NT2/D1 (cell line): ENCODE measurements around the gene RTN4R.
"Not testable (repeated sequence)": the region's sequence is repeated elsewhere in the genome, so short reads cannot be mapped to it uniquely, and the experiment has no call there.

Source experiments
- DNase-seq: peaks from one replicate; pipeline ENCODE4 v3.0.0-alpha.2; 2011; ENCODE audit warnings: low read depth, low spot score
- H3K27me3 ChIP-seq: 2 replicates; pipeline ENCODE4 v1.6.0; 2011; ENCODE audit warnings: mild to moderate bottlenecking; ENCODE audit not compliant: insufficient read length, insufficient read depth
- H3K36me3 ChIP-seq: 2 replicates; pipeline ENCODE4 v1.6.1; 2011; ENCODE audit warnings: mild to moderate bottlenecking, low read length, mixed read lengths; ENCODE audit not compliant: insufficient read depth, insufficient read length
- H3K4me1 ChIP-seq: 2 replicates; pipeline ENCODE4 v1.5.1; 2011; ENCODE audit not compliant: insufficient read depth, insufficient read length
- H3K4me3 ChIP-seq: 2 replicates; pipeline ENCODE4 v1.5.1; 2011; ENCODE audit warnings: low read depth; ENCODE audit not compliant: insufficient read length
- H3K9ac ChIP-seq: 2 replicates; pipeline ENCODE4 v1.6.0; 2011; ENCODE audit warnings: low read depth; ENCODE audit not compliant: insufficient read length
- H3K9me3 ChIP-seq: 2 replicates; pipeline ENCODE4 v1.5.1; 2011; ENCODE audit warnings: mild to moderate bottlenecking, low read length; ENCODE audit not compliant: insufficient read depth
- SUZ12 ChIP-seq: IDR thresholded peaks from 2 replicates; pipeline ENCODE4 v1.6.1; 2011; ENCODE audit not compliant: insufficient read length, insufficient read depth; ENCODE audit errors: extremely low read depth
- YY1 ChIP-seq: IDR thresholded peaks from 2 replicates; pipeline ENCODE4 v1.6.1; 2011; ENCODE audit not compliant: insufficient read length, insufficient read depth
- ZNF274 ChIP-seq: IDR thresholded peaks from 2 replicates; pipeline ENCODE4 v1.6.1; 2011; ENCODE audit warnings: mild to moderate bottlenecking, low read depth, low read length

RTN4R gene

DNA sequence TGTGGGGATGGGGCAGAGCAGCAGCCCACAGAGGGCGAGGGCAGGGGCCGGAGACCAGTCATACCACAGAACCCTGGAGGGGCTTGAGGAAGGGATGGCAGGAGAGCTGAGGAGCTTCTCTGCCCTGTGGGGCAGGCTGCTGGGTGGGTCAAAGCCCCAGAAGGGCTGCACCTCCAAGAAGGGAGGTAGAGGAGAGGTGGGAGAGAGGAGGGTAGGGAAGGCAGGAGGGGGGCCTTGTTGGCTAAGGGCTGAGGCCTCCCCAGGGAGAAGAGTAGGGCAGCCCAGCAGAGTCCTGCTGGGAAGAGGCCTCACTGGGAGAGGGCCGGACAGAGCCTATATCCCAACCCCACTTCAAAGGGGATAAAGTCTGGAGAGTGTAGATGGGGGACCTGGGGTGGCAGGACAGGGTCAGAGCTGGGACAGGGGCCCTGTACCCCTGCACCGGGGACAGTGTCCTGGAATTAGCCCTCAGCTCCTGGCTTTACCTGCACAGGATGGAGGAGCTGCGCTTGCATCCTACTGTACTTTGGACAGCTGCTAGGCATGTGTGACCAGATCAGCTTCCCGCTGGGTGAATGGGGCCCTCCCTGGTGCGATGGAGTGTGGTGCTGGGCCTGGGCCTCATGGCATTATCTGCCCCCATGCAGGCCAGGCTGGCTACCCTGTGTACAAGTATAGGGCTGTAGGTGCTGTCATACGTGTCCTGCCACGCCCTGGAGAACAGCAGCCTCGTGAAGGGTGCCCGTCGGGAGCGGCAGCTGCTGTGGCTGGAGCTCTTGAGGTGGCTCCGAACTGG is 44.5 kb upstream of the RTN4R start:
- no peak for DNase-seq
- H3K9ac ChIP-seq, result no peak overlapping the region

DNA sequence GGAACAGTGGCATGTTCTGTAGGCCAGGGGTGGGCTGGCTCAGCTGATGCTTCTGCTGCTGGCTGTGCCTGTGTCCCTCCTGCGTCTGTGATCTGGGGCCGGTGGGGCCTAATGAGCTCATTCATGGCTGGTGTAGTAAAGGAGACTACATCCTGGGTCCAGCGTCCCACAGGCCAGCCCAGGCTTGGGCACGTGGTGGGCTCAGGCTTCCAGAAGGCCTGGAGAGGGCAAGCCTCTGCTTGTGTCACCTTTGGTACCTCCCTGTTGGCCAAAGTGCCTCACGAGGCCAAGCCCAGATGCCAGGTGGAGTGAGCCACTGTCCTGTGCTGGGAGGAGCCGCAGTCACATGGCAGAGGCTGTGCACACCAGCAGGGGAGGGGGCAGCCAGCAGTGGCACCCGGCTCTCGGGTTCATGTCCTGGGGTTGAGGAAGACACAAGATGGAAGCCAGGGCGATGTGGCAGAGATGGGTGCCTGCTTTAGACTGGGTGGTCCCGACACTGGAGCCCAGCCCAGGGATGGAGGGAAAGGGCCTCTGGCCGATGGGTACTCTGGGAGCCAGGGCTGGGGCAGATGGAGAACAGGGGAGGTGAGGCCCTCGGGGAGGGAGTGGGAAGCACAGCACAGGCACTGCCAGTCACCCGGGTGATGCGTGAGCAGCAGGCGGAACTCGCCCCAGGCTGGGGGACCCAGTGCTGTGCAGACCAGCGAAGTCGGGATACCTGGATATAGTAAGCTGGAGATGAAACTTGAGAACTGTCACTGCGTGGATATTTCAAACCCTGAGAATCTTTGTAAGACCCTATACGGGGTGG is 43.3 kb upstream of the RTN4R start:
- not testable (repeated sequence) for H3K4me1 ChIP-seq, DNase-seq, H3K9ac ChIP-seq

More for the DNA sequence above, 44.5 kb upstream of the RTN4R start:
- Histone ChIP-seq H3K27me3 (no peaks in the 10 kb centered on the region), H3K4me3 (no peak overlapping the region), H3K36me3 (peaks cover 5% of the 10 kb centered on the region), H3K9me3 (no peaks in the 10 kb centered on the region), H3K4me1 (peaks cover 9% of the 10 kb centered on the region)
- TF ChIP-seq ZNF274 (no peak), YY1 (no peak), SUZ12 (no peak)

DNA sequence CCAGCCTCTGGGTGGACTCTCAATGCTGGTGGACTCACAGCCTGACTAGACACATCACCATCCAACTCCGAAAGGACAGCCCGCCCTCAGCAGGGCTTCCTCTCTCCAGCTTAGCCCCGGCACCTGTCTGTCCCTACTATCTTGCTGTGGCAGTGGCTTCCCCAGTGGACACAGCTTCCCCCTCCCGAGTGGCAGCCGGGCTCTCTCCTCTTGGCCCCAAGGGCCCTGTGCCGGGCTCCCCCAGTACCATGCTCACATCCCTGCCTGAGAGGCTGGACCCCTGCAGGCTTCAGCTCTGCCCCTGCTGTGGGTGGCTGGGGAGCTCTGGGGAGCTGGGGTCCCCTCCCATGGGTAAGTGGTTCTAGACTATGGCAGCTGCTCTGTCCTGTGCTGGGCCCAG is 42.7 kb upstream of the RTN4R start:
- not testable (repeated sequence) for H3K36me3 ChIP-seq, H3K27me3 ChIP-seq, DNase-seq, H3K4me3 ChIP-seq, H3K9me3 ChIP-seq, H3K9ac ChIP-seq, H3K4me1 ChIP-seq

More for the DNA sequence above, 43.3 kb upstream of the RTN4R start:
- not testable (repeated sequence) for H3K27me3 ChIP-seq, H3K36me3 ChIP-seq, H3K4me3 ChIP-seq, H3K9me3 ChIP-seq

DNA sequence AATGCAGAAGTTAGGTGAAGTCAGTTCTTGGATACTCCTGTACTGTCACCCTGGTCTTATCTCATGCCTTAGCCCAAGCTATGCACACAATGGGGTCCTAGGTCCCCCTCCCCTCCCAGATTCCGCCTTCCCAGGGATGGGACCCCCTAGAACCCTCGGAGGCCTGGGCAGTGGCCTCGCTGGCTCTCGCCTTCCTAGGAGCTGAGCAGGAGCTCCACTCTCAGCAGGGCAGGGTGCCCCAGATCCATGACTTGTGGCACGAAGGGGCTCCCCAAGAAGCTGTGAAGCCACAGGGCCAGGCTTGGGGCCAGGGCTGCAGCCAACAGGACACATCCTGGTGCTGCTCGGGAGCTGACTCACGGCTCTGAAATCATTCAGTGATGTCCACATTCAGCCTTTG is 42.1 kb upstream of the RTN4R start:
- H3K27me3 ChIP-seq, H3K4me1 ChIP-seq, DNase-seq, H3K9ac ChIP-seq, H3K36me3 ChIP-seq, H3K4me3 ChIP-seq, H3K9me3 ChIP-seq: not testable (repeated sequence)

DNA sequence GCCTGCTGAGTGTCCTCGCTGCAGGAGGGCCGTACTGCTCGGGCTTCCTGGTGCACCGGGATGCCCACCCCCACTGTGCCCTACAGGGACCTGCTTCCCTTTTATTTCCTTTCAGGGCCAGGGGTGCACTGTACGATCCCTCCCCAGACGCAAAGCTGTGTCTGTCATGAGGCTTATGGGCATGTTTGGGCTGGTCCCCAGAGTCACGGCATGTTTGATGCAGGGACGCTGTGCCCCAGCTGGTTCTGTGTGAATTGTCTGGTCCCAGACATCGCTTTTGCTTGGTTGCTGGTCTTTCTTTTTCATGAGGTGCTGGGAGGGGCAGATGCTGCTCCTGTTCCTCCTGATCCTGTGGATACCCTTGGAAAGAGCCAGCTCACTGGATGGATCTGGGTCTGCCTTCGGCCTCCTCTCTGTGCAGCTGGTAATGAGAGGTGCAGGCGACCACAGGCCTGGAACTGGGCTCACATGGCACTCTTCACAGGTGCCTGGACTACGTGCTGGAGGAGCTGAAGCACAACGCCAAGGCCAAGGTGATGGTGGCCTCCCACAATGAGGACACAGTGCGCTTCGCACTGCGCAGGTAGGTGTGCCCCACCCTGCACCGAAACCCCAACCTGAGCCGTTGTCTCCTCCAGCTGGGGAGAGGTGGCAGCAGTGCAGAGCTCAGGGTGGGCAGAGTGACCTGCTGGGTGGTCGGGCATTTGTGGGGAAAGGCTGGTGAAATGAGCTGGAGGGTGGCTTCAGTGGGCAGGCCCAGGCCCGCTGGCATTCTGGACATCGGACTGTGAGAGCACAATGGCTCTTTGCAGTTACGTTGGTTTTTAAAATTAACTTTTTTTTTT is 40.9 kb upstream of the RTN4R start:
- H3K27me3 ChIP-seq, H3K9me3 ChIP-seq, H3K9ac ChIP-seq, H3K4me1 ChIP-seq, H3K36me3 ChIP-seq, H3K4me3 ChIP-seq, DNase-seq: not testable (repeated sequence)

DNA sequence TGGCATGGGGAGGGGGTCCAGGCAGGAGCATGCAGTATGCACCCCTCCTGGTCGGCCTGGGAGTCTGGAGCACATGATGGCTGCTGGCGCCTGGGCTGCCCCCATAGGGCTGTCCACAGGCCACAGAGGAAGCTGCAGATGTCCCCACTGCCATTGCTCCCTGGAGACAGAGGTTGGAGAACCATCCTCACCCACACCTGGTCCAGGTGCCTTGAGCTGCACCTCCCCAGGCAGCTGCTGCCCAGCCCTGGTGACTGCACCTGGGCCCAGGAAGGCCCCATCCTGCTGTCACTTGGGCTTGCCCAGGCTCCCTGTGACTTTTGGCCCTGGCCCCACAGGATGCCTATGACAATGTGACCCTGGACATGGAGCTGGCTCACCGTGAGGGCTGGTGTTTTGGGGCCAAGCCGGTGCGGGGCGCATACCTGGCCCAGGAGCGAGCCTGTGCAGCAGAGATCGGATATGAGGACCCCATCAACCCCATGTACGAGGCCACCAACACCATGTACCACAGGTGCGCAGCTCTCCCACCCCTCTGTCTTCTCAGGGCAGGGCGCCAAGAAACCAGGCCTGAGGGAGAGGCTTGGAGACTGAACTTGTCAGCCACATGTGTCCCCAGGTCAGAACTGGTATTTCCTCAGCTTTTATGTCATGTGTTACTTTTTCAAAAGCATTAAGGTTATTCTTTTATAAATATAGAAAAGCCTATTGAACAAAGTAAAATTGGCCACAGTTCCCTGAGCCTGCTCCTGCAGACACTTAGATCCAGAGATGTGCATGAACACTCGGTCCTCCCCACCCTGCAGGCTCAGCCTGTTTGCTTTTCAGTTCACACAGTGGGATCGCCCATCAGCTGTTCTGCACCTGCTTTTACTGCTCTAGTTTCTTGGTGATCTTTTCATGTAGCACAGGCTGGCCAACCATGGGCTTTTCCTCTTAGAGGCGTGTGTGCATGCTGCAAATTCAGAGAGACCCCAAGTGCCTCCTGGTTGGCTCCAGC is 39.6 kb upstream of the RTN4R start:
- DNase-seq, H3K4me1 ChIP-seq, H3K9me3 ChIP-seq, H3K4me3 ChIP-seq, H3K27me3 ChIP-seq, H3K36me3 ChIP-seq, H3K9ac ChIP-seq: not testable (repeated sequence)

DNA sequence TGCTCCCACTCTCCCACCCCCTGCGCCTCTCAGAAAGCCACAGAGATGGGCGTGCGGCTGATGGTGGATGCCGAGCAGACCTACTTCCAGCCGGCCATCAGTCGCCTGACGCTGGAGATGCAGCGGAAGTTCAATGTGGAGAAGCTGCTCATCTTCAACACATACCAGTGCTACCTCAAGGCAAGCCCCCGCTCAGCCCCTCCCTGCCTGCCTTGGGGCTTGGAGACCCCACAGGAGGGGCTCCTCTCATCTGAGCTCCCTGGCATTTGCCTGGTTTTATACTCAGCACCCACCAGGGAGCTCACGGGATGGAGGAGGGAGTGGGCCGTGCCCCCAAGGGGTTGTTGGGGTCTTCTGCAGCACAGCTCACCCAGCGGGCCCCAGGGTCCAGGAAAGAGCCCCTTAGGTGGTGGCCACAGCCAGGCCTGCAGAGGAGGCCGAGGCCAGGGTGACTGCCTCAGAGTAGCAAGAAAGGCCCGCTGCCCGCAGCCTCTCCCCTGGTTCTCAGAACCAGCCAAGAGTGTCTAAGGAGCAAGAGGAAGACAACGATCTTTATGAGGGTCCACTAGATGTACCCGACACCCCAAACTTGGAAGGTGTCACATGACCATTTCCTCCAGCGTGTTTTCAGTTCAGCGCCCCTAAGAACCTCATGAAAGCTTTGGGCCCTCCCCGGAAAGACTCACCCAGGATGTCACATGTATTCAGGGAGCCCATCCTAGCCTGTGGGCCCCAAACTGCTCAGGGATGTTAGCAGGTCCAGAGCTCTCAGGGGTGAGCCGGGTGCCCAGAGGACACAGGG is 38.7 kb upstream of the RTN4R start:
- not testable (repeated sequence) for H3K27me3 ChIP-seq, DNase-seq, H3K9me3 ChIP-seq, H3K4me3 ChIP-seq, H3K36me3 ChIP-seq, H3K9ac ChIP-seq, H3K4me1 ChIP-seq
